Psoas muscle (tissue), 8 donors: Measurements from ENCODE around the gene PAPSS2. TPM values are rescaled to one million over a fixed set of nuclear protein-coding genes. Genes with fewer than 3 reads are reported as not detected.

ENCODE experiments used
- ATAC-seq, 4 donors: fragments of 200-7000 bp; cut with Tn5 transposase; one replicate each; pipeline ENCODE4 v1.9.1; 2020; ENCODE audit warnings: moderate library complexity in 3 of 4, mild to moderate bottlenecking in 2 of 4
- DNase-seq, 2 donors: peaks; one replicate each; pipeline ENCODE4 v3.0.0-alpha.2; 2020
- H3K27ac ChIP-seq: fragments of 200-600 bp; one replicate; pipeline ENCODE4 v1.8.0; 2022
- H3K27me3 ChIP-seq, 3 donors: fragments of 200-600 bp in 1 of 3; one replicate each; pipeline versions ENCODE4 v1.6.1 to v1.8.0; 2013 to 2022; ENCODE audit warnings: low read length in 2 of 3, mild to moderate bottlenecking in 2 of 3, moderate library complexity in 1 of 3; ENCODE audit not compliant: insufficient read depth in 3 of 3
- H3K36me3 ChIP-seq, 2 donors: fragments of 200-600 bp in 1 of 2; one replicate each; pipeline versions ENCODE4 v1.6.1 to v1.8.0; 2013 to 2022; ENCODE audit warnings: low read depth in 1 of 2, mild to moderate bottlenecking in 1 of 2, moderate library complexity in 1 of 2; ENCODE audit not compliant: insufficient read depth in 1 of 2
- H3K4me1 ChIP-seq: fragments of 200-600 bp; one replicate; pipeline ENCODE4 v1.8.0; 2022
- H3K4me3 ChIP-seq: fragments of 200-600 bp; one replicate; pipeline ENCODE4 v1.8.0; 2022; ENCODE audit warnings: mild to moderate bottlenecking
- H3K9me3 ChIP-seq: fragments of 200-600 bp; one replicate; pipeline ENCODE4 v1.8.0; 2022
- CTCF ChIP-seq: fragments of 200-600 bp; IDR thresholded peaks from one replicate; pipeline ENCODE4 v1.8.0; 2022; ENCODE audit warnings: antibody characterized with exemption
- WGBS, 3 donors: extraction: QIAGEN DNeasy Blood & Tissue Kit; methylation state at CpG; one replicate each; pipeline versions ENCODE4 v1.1.6 to v1.1.7; 2013; 5-methylcytosine and 5-hydroxymethylcytosine counted together
- intact Hi-C, 2 donors: fragments of 100-400 bp; cut with DNase I; formaldehyde crosslinking; loops; one replicate each; pipeline versions ENCODE4 v1.11.0 to v1.14.2; 2022
- polyA plus RNA-seq, 3 donors: library from polyadenylated mRNA; stranded (reverse); fragments of 200-250 nt; gene quantifications; one replicate each; pipeline ENCODE4 v1.2.3, GENCODE V29; 2013
- total RNA-seq, 4 donors: library from RNA; stranded (reverse); fragmentation: NEBNext Ultra II Directional in 2 of 4; extraction: Animal tissue kit (Norgen Biotek cat#: 25700) in 2 of 4; gene quantifications; one replicate each; pipeline versions ENCODE4 v1.2.1 to v1.2.4, GENCODE V29; 2021 to 2023
- donor health status: healthy with polysubstance abuse.
- donor health status: DM: no; HTN: no; CAD: no; lungs with moderate emphysema.
- donor health status: Bipolar disorder and iron deficiency.
- donor health status: healthy.
- donor health status: DM: yes; HTN: yes; CAD: no.
- donor health status: DM: no; HTN: no; CAD: no.
- donor health status: DM: no; HTN: no; CAD: no.
- donor health status: DM: yes; HTN: yes; CAD: no.

Gene PAPSS2
- total and polyA plus RNA-seq, 7 donors: 2.0 to 11.0 (median 3.8) TPM

GRCh38 chr10:87634311-87634710 is 25.4 kb upstream of the PAPSS2 start:
- no peaks in the 10 kb centered on the region for H3K27me3 ChIP-seq
- DNase-seq (no peak), ATAC-seq (no peak)
- H3K36me3 ChIP-seq: no peaks in the 10 kb centered on the region
- H3K4me3 ChIP-seq: no peak overlapping the region
- H3K4me1 ChIP-seq: no peaks in the 10 kb centered on the region
- H3K27ac ChIP-seq: no peak overlapping the region
- 93 to 96% (median 95%) methylated on average over 2 of the region's 2 CpGs for WGBS, 3 donors
- no peaks in the 10 kb centered on the region for H3K9me3 ChIP-seq
- intact Hi-C loops: no loop called here
- no peak for TF ChIP-seq CTCF

- H3K4me3 ChIP-seq: no peak overlapping the region
- WGBS, 3 donors: 55 to 58% (median 56%) methylated on average over 5 of the region's 5 CpGs
- H3K27me3 ChIP-seq: no peaks in the 10 kb centered on the region
- ATAC-seq (no peak), DNase-seq (no peak)
- intact Hi-C loops: no loop called here
- H3K9me3 ChIP-seq: no peaks in the 10 kb centered on the region
- H3K4me1 ChIP-seq: no peaks in the 10 kb centered on the region
- TF ChIP-seq CTCF: no peak
- no peaks in the 10 kb centered on the region for H3K36me3 ChIP-seq
- no peak overlapping the region for H3K27ac ChIP-seq
These were observed 24.0 kb upstream of the PAPSS2 start for GRCh38 chr10:87635498-87636312.

- Histone ChIP-seq H3K4me1 (no peaks in the 10 kb centered on the region), H3K27ac (no peak overlapping the region), H3K27me3 (no peaks in the 10 kb centered on the region), H3K4me3 (no peak overlapping the region), H3K36me3 (no peaks in the 10 kb centered on the region), H3K9me3 (no peaks in the 10 kb centered on the region)
- no peak for TF ChIP-seq CTCF
- WGBS, 3 donors: 79 to 93% (median 89%) methylated on average over 3 of the region's 3 CpGs
- DNase-seq (no peak), ATAC-seq (no peak)
- intact Hi-C loops: no loop called here
These were observed 23.3 kb upstream of the PAPSS2 start for GRCh38 chr10:87636313-87636915.

GRCh38 chr10:87639493-87639892 is 20.2 kb upstream of the PAPSS2 start:
- TF ChIP-seq CTCF: no peak
- Histone ChIP-seq H3K4me3 (no peak overlapping the region), H3K9me3 (no peaks in the 10 kb centered on the region), H3K27me3 (no peaks in the 10 kb centered on the region), H3K36me3 (no peaks in the 10 kb centered on the region), H3K27ac (no peak overlapping the region), H3K4me1 (no peaks in the 10 kb centered on the region)
- no peak for ATAC-seq
- intact Hi-C loops: no loop called here
- 75 to 85% (median 81%) methylated on average over 3 of the region's 3 CpGs for WGBS, 3 donors
- no peak for DNase-seq
